ENCODE data around the gene ZFHX3.
A peak's percentile ranks its signal among the peaks of the same experiment; 100 is the strongest.

DNA sequence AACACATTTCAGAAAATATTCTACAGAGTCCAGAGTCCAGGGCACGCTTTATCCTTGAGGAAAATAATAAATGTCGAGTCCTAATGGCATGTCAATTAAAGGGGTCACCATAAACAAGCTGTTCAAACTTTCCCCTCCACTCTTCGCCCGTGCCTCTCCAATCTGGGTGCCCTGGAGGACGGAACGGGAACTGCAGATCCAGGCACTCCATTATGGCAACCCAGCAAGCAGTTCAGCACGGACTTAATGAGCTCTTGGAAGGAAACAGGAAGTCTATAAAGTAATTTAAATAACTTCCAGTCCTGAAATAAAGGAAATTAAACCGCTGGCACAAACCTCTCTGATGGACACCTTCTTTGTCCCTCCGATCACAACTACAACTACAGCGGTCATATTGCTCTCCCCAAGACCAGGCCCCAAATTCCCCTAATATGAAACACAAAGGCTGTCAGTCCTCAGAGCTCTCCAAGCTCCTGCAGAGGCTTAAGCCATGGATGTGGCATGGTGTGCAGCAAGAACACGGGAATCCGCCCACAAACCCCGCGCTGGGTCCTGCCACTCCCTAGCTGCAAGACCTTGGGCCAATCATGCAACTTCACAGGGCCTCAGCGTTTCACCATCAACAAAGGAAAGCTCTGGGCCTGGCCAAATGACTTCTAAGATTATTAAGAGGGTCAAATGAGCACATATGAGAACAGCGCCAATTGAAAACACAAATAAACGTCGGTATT is 52.6 kb downstream of the ZFHX3 start:
- TF ChIP-seq POLR2A (IDR thresholded peaks at IDR 0.05): no peak
- TF ChIP-seq, protein P1, sequence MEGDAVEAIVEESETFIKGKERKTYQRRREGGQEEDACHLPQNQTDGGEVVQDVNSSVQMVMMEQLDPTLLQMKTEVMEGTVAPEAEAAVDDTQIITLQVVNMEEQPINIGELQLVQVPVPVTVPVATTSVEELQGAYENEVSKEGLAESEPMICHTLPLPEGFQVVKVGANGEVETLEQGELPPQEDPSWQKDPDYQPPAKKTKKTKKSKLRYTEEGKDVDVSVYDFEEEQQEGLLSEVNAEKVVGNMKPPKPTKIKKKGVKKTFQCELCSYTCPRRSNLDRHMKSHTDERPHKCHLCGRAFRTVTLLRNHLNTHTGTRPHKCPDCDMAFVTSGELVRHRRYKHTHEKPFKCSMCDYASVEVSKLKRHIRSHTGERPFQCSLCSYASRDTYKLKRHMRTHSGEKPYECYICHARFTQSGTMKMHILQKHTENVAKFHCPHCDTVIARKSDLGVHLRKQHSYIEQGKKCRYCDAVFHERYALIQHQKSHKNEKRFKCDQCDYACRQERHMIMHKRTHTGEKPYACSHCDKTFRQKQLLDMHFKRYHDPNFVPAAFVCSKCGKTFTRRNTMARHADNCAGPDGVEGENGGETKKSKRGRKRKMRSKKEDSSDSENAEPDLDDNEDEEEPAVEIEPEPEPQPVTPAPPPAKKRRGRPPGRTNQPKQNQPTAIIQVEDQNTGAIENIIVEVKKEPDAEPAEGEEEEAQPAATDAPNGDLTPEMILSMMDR (IDR thresholded peaks at IDR 0.05): peak in 10 of 12 donors; percentile 15 to 55 (median 31)

All from heart left ventricle (tissue), 13 donors.